Stimulated activated memory B cell treated with anti-CD40 and anti-IgM and Interleukin-4, amounts not matched to agents 10 μg/mL and 1 μg/mL and 100 μg/mL, for 72 hours (primary cell): ENCODE data around the gene NTM.

Experiments used
- ATAC-seq: fragments of 150-1000 bp; cut with Tn5 transposase; 2 replicates; pipeline ENCODE4 v1.10.0; 2021
- H3K27ac Mint-ChIP-seq: one replicate; pipeline ENCODE4 v1.8.0; 2022; ENCODE audit warnings: mild to moderate bottlenecking, mixed read lengths
- H3K27me3 Mint-ChIP-seq: one replicate; pipeline ENCODE4 v1.8.0; 2022; ENCODE audit warnings: mixed read lengths
- H3K36me3 Mint-ChIP-seq: one replicate; pipeline ENCODE4 v1.8.0; 2022; ENCODE audit warnings: mixed read lengths
- H3K4me1 Mint-ChIP-seq: one replicate; pipeline ENCODE4 v1.8.0; 2022; ENCODE audit warnings: mixed read lengths
- H3K4me3 Mint-ChIP-seq: one replicate; pipeline ENCODE4 v1.8.0; 2022; ENCODE audit warnings: mild to moderate bottlenecking, moderate library complexity, mixed read lengths
- H3K9me3 Mint-ChIP-seq: one replicate; pipeline ENCODE4 v1.8.0; 2022; ENCODE audit warnings: mixed read lengths

Gene NTM

GRCh38 chr11:131824771-131825170 lies 454.4 kb downstream of the NTM start:
- Mint-ChIP-seq H3K4me1 (no peaks in the 10 kb centered on the region), H3K4me3 (no peak overlapping the region), H3K27me3 (no peaks in the 10 kb centered on the region), H3K36me3 (no peaks in the 10 kb centered on the region), H3K27ac (no peak overlapping the region), H3K9me3 (no peaks in the 10 kb centered on the region)
- no peak for ATAC-seq

GRCh38 chr11:131827430-131827829 lies 457.0 kb downstream of the NTM start:
- ATAC-seq, result no peak
- H3K9me3 Mint-ChIP-seq, result no peaks in the 10 kb centered on the region
- no peak overlapping the region for H3K27ac Mint-ChIP-seq
- H3K36me3 Mint-ChIP-seq, result no peaks in the 10 kb centered on the region
- H3K4me3 Mint-ChIP-seq, result no peak overlapping the region
- no peaks in the 10 kb centered on the region for H3K4me1 Mint-ChIP-seq
- no peaks in the 10 kb centered on the region for H3K27me3 Mint-ChIP-seq

GRCh38 chr11:131829725-131830124 lies 459.3 kb downstream of the NTM start:
- no peak for ATAC-seq
- Mint-ChIP-seq H3K9me3 (no peaks in the 10 kb centered on the region), H3K27me3 (no peaks in the 10 kb centered on the region), H3K4me3 (no peak overlapping the region), H3K36me3 (no peaks in the 10 kb centered on the region), H3K27ac (no peak overlapping the region), H3K4me1 (no peaks in the 10 kb centered on the region)

- H3K36me3 Mint-ChIP-seq, result no peaks in the 10 kb centered on the region
- no peak overlapping the region for H3K27ac Mint-ChIP-seq
- no peaks in the 10 kb centered on the region for H3K4me1 Mint-ChIP-seq
- H3K27me3 Mint-ChIP-seq, result no peaks in the 10 kb centered on the region
- ATAC-seq, result no peak
- no peak overlapping the region for H3K4me3 Mint-ChIP-seq
- no peaks in the 10 kb centered on the region for H3K9me3 Mint-ChIP-seq
These were observed 461.7 kb downstream of the NTM start for GRCh38 chr11:131832079-131832478.

GRCh38 chr11:131833366-131833765 lies 463.0 kb downstream of the NTM start:
- Mint-ChIP-seq H3K36me3 (no peaks in the 10 kb centered on the region), H3K27ac (no peak overlapping the region), H3K4me3 (no peak overlapping the region), H3K9me3 (peaks cover 1% of the 10 kb centered on the region), H3K27me3 (no peaks in the 10 kb centered on the region), H3K4me1 (no peaks in the 10 kb centered on the region)
- ATAC-seq, result no peak

GRCh38 chr11:131837562-131837961 lies 467.1 kb downstream of the NTM start:
- no peak overlapping the region for H3K4me3 Mint-ChIP-seq
- no peaks in the 10 kb centered on the region for H3K27me3 Mint-ChIP-seq
- no peaks in the 10 kb centered on the region for H3K36me3 Mint-ChIP-seq
- H3K27ac Mint-ChIP-seq, result no peak overlapping the region
- peaks cover 6% of the 10 kb centered on the region for H3K9me3 Mint-ChIP-seq
- no peaks in the 10 kb centered on the region for H3K4me1 Mint-ChIP-seq
- ATAC-seq, result no peak

- Mint-ChIP-seq H3K9me3 (peaks cover 6% of the 10 kb centered on the region), H3K4me1 (no peaks in the 10 kb centered on the region), H3K27ac (no peak overlapping the region), H3K4me3 (no peak overlapping the region), H3K36me3 (no peaks in the 10 kb centered on the region), H3K27me3 (no peaks in the 10 kb centered on the region)
- ATAC-seq, result no peak
These were observed 467.6 kb downstream of the NTM start for GRCh38 chr11:131838016-131838415.

GRCh38 chr11:131839326-131839725 lies 468.9 kb downstream of the NTM start:
- ATAC-seq, result no peak
- Mint-ChIP-seq H3K27ac (no peak overlapping the region), H3K36me3 (no peaks in the 10 kb centered on the region), H3K4me3 (no peak overlapping the region), H3K4me1 (no peaks in the 10 kb centered on the region), H3K27me3 (no peaks in the 10 kb centered on the region), H3K9me3 (peaks cover 6% of the 10 kb centered on the region)

- no peaks in the 10 kb centered on the region for H3K36me3 Mint-ChIP-seq
- no peak for ATAC-seq
- H3K27ac Mint-ChIP-seq, result no peak overlapping the region
- H3K4me1 Mint-ChIP-seq, result no peaks in the 10 kb centered on the region
- H3K9me3 Mint-ChIP-seq, result peaks cover 6% of the 10 kb centered on the region
- H3K4me3 Mint-ChIP-seq, result no peak overlapping the region
- H3K27me3 Mint-ChIP-seq, result no peaks in the 10 kb centered on the region
These were observed 470.1 kb downstream of the NTM start for GRCh38 chr11:131840545-131840944.

- Mint-ChIP-seq H3K27ac (no peak overlapping the region), H3K4me1 (no peaks in the 10 kb centered on the region), H3K27me3 (no peaks in the 10 kb centered on the region), H3K4me3 (no peak overlapping the region), H3K36me3 (no peaks in the 10 kb centered on the region), H3K9me3 (peaks cover 6% of the 10 kb centered on the region)
- ATAC-seq, result no peak
These were observed 470.6 kb downstream of the NTM start for GRCh38 chr11:131841028-131841427.

GRCh38 chr11:131841925-131842635 lies 471.7 kb downstream of the NTM start:
- Mint-ChIP-seq H3K36me3 (no peaks in the 10 kb centered on the region), H3K4me3 (no peak overlapping the region), H3K27me3 (no peaks in the 10 kb centered on the region), H3K4me1 (no peaks in the 10 kb centered on the region), H3K27ac (no peak overlapping the region), H3K9me3 (peaks cover 6% of the 10 kb centered on the region)
- ATAC-seq, result no peak

GRCh38 chr11:131845255-131845654 lies 474.8 kb downstream of the NTM start:
- no peak for ATAC-seq
- Mint-ChIP-seq H3K36me3 (no peaks in the 10 kb centered on the region), H3K27ac (no peak overlapping the region), H3K4me1 (no peaks in the 10 kb centered on the region), H3K4me3 (no peak overlapping the region), H3K9me3 (no peaks in the 10 kb centered on the region), H3K27me3 (no peaks in the 10 kb centered on the region)

- Mint-ChIP-seq H3K4me3 (no peak overlapping the region), H3K4me1 (no peaks in the 10 kb centered on the region), H3K36me3 (no peaks in the 10 kb centered on the region), H3K9me3 (peaks cover 8% of the 10 kb centered on the region), H3K27ac (no peak overlapping the region), H3K27me3 (no peaks in the 10 kb centered on the region)
- no peak for ATAC-seq
These were observed 479.1 kb downstream of the NTM start for GRCh38 chr11:131849485-131849884.

- ATAC-seq, result no peak
- H3K4me1 Mint-ChIP-seq, result no peaks in the 10 kb centered on the region
- H3K9me3 Mint-ChIP-seq, result peaks cover 8% of the 10 kb centered on the region
- no peaks in the 10 kb centered on the region for H3K36me3 Mint-ChIP-seq
- H3K27me3 Mint-ChIP-seq, result no peaks in the 10 kb centered on the region
- no peak overlapping the region for H3K27ac Mint-ChIP-seq
- H3K4me3 Mint-ChIP-seq, result no peak overlapping the region
These were observed 480.1 kb downstream of the NTM start for GRCh38 chr11:131850507-131850906.

GRCh38 chr11:131851964-131852755 lies 481.7 kb downstream of the NTM start:
- Mint-ChIP-seq H3K27ac (no peak overlapping the region), H3K36me3 (no peaks in the 10 kb centered on the region), H3K9me3 (peaks cover 8% of the 10 kb centered on the region), H3K27me3 (no peaks in the 10 kb centered on the region), H3K4me3 (no peak overlapping the region), H3K4me1 (no peaks in the 10 kb centered on the region)
- no peak for ATAC-seq

- ATAC-seq, result no peak
- Mint-ChIP-seq H3K4me1 (no peaks in the 10 kb centered on the region), H3K27me3 (no peaks in the 10 kb centered on the region), H3K27ac (no peak overlapping the region), H3K4me3 (no peak overlapping the region), H3K9me3 (peaks cover 8% of the 10 kb centered on the region), H3K36me3 (no peaks in the 10 kb centered on the region)
These were observed 482.3 kb downstream of the NTM start for GRCh38 chr11:131852757-131853156.
